H1 (cell line): Measurements from ENCODE around the gene PTTG1IP2. TPM values are rescaled to one million over a fixed set of nuclear protein-coding genes. Genes with fewer than 3 reads are reported as not detected.

ENCODE experiments used
- GABPA ChIP-seq: IDR thresholded peaks from 2 replicates; pipeline ENCODE4 v1.6.1; 2011; ENCODE audit warnings: mild to moderate bottlenecking, low read length, moderate library complexity, borderline replicate concordance; ENCODE audit not compliant: insufficient read depth
- HDAC6 ChIP-seq: IDR thresholded peaks from one replicate; pipeline ENCODE4 v1.7.1; 2012; ENCODE audit warnings: low read depth, mild to moderate bottlenecking, inconsistent platforms, low read length, moderate library complexity
- SIRT6 ChIP-seq: IDR thresholded peaks from one replicate; pipeline ENCODE4 v1.7.1; 2012; ENCODE audit warnings: low read length, inconsistent platforms
- SP1 ChIP-seq: IDR thresholded peaks from 2 replicates; pipeline ENCODE4 v1.6.1; 2011; ENCODE audit warnings: low read depth, low read length
- TAF1 ChIP-seq: IDR thresholded peaks from 2 replicates; pipeline ENCODE4 v1.6.1; 2011; ENCODE audit warnings: mild to moderate bottlenecking, low read depth, low read length
- USF2 ChIP-seq: IDR thresholded peaks from 2 replicates; pipeline ENCODE4 v1.6.1; 2011; ENCODE audit warnings: low read length, improper control_type of control experiment
- polyA plus RNA-seq, 7 experiments: library from polyadenylated mRNA; depleted of rRNA in 3 of 7; stranded (reverse) in 5 of 7; unstranded in 2 of 7; fragments of >200 nt in 5 of 7; fragments of 200-250 nt in 2 of 7; gene quantifications; 1 replicate in 5 of 7; 2 replicates in 1 of 7; 4 replicates in 1 of 7; pipeline versions ENCODE4 v1.2.1 to v1.2.3, GENCODE V29; 2011 to 2013; ENCODE audit warnings: missing spikeins in 2 of 7, mixed read lengths in 2 of 7
- total RNA-seq: library from RNA; stranded (reverse); fragmentation: NEBNext Ultra II Directional; extraction: Animal tissue kit (Norgen Biotek cat#: 25700); gene quantifications from 2 replicates; pipeline ENCODE4 v1.2.1, GENCODE V29; 2021
- TF ChIP-seq, protein P1 (sequence below): fragments of 300-600 bp; sonication (generic); IDR thresholded peaks from 2 replicates; pipeline ENCODE4 v1.7.1; 2012; ENCODE audit warnings: low read length, moderate library complexity, mild to moderate bottlenecking, inconsistent platforms; ENCODE audit not compliant: insufficient replicate concordance

The PTTG1IP2 gene
- total and polyA plus RNA-seq, 2 of the 8 experiments (the other 6 are each of a cell fraction or from before 2014, with no cell fraction given), result not detected

DNA sequence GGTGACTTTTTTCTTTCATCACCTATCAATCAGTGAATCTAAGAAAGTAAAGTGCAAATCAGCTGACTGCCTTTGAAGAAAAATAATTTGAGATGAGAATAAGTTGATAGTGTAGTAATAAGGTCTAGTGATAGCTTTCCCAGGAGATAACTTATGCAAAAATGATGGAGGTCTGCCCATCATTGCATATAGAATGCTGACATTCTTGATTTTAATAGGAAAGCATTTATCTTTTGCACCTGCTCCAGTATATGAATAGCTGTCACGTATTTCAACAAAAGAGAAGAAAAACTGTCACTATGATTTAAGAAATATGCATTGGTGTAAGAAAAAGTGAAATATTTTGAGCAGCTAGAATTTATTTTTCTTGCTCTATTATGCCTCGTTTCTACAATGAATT, 46.8 kb downstream of the PTTG1IP2 start (continued):
- TF ChIP-seq, protein P1, sequence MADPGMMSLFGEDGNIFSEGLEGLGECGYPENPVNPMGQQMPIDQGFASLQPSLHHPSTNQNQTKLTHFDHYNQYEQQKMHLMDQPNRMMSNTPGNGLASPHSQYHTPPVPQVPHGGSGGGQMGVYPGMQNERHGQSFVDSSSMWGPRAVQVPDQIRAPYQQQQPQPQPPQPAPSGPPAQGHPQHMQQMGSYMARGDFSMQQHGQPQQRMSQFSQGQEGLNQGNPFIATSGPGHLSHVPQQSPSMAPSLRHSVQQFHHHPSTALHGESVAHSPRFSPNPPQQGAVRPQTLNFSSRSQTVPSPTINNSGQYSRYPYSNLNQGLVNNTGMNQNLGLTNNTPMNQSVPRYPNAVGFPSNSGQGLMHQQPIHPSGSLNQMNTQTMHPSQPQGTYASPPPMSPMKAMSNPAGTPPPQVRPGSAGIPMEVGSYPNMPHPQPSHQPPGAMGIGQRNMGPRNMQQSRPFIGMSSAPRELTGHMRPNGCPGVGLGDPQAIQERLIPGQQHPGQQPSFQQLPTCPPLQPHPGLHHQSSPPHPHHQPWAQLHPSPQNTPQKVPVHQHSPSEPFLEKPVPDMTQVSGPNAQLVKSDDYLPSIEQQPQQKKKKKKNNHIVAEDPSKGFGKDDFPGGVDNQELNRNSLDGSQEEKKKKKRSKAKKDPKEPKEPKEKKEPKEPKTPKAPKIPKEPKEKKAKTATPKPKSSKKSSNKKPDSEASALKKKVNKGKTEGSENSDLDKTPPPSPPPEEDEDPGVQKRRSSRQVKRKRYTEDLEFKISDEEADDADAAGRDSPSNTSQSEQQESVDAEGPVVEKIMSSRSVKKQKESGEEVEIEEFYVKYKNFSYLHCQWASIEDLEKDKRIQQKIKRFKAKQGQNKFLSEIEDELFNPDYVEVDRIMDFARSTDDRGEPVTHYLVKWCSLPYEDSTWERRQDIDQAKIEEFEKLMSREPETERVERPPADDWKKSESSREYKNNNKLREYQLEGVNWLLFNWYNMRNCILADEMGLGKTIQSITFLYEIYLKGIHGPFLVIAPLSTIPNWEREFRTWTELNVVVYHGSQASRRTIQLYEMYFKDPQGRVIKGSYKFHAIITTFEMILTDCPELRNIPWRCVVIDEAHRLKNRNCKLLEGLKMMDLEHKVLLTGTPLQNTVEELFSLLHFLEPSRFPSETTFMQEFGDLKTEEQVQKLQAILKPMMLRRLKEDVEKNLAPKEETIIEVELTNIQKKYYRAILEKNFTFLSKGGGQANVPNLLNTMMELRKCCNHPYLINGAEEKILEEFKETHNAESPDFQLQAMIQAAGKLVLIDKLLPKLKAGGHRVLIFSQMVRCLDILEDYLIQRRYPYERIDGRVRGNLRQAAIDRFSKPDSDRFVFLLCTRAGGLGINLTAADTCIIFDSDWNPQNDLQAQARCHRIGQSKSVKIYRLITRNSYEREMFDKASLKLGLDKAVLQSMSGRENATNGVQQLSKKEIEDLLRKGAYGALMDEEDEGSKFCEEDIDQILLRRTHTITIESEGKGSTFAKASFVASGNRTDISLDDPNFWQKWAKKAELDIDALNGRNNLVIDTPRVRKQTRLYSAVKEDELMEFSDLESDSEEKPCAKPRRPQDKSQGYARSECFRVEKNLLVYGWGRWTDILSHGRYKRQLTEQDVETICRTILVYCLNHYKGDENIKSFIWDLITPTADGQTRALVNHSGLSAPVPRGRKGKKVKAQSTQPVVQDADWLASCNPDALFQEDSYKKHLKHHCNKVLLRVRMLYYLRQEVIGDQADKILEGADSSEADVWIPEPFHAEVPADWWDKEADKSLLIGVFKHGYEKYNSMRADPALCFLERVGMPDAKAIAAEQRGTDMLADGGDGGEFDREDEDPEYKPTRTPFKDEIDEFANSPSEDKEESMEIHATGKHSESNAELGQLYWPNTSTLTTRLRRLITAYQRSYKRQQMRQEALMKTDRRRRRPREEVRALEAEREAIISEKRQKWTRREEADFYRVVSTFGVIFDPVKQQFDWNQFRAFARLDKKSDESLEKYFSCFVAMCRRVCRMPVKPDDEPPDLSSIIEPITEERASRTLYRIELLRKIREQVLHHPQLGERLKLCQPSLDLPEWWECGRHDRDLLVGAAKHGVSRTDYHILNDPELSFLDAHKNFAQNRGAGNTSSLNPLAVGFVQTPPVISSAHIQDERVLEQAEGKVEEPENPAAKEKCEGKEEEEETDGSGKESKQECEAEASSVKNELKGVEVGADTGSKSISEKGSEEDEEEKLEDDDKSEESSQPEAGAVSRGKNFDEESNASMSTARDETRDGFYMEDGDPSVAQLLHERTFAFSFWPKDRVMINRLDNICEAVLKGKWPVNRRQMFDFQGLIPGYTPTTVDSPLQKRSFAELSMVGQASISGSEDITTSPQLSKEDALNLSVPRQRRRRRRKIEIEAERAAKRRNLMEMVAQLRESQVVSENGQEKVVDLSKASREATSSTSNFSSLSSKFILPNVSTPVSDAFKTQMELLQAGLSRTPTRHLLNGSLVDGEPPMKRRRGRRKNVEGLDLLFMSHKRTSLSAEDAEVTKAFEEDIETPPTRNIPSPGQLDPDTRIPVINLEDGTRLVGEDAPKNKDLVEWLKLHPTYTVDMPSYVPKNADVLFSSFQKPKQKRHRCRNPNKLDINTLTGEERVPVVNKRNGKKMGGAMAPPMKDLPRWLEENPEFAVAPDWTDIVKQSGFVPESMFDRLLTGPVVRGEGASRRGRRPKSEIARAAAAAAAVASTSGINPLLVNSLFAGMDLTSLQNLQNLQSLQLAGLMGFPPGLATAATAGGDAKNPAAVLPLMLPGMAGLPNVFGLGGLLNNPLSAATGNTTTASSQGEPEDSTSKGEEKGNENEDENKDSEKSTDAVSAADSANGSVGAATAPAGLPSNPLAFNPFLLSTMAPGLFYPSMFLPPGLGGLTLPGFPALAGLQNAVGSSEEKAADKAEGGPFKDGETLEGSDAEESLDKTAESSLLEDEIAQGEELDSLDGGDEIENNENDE, result no peak
- TF ChIP-seq SP1, result no peak
- no peak for TF ChIP-seq USF2
- TF ChIP-seq TAF1, result no peak
- TF ChIP-seq HDAC6, result no peak
- TF ChIP-seq GABPA, result no peak
- no peak for TF ChIP-seq SIRT6
